ENCODE measurements around the gene MOB3A.

The MOB3A gene

DNA sequence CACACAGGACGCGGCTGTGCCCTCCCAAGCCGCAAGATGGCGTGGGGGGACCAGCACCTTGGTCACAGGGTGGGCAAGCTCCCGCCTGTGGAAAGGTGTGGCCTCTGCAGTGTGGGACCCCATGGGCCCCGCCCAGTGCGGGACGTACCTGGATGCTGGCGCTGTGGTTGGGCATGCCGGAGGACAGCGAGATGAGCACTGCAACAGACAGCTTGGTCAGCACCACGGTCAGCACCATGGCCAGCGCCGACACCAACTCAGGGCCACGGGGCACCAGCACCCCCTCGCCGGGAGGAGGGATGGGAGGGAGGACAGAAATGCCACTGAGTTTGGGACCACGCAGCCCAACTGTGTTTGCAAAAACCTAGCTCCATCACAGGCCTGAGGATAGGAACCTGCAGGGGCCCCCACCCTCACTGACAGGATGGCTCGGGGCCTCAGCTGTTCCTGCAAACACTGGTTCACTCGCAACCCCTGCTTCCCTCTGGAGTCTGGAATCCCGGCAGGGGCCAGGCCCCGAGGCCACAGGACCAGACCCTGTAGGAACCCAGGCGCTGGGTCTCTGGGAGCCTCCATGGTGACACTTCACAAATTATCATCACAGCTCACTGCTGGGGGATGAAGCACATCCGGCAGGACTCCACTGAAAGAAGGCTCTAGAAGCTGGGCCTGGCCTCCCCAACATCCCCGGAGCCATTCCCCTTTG, 27.7 kb upstream of the MOB3A start:
- DNase-seq, result no peak

DNA sequence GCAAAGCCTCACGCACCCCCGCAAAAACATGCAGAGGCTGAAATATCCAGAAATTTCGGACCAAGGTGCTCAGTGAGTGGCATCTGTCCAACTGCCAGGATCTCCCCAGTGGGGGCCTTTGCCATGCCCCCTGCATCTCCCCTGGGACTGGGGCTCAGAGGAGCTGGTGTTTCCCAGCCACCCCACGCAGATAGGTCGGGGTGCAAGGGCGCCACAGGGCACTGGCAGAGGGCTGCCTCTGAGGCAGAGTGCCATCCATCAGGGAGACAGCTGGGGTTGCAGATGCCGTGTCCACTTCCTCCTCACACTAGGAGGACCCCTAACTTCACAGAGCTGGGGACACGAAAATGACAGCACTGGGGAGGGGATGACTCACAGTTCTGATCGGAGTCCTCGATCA, 26.9 kb upstream of the MOB3A start:
- no peak for DNase-seq

DNA sequence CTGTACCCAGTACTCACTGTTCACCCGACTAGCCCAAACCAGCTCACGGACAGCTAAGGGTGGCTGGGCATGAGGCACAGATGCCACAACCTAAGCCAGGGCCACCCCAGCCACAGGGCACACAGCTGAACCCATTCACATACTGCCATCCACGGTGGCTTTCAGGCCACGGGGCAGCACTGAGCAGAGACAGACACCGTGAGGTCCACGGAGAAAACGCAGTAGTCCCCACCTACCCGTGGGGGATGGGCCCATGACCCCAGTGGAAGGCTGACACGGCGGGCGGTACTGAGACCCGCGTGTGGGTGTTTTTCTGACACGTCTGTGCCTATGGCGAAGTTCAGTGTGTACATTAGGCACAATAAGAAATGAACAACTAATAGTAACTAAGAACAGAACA, 26.1 kb upstream of the MOB3A start:
- no peak for DNase-seq

DNA sequence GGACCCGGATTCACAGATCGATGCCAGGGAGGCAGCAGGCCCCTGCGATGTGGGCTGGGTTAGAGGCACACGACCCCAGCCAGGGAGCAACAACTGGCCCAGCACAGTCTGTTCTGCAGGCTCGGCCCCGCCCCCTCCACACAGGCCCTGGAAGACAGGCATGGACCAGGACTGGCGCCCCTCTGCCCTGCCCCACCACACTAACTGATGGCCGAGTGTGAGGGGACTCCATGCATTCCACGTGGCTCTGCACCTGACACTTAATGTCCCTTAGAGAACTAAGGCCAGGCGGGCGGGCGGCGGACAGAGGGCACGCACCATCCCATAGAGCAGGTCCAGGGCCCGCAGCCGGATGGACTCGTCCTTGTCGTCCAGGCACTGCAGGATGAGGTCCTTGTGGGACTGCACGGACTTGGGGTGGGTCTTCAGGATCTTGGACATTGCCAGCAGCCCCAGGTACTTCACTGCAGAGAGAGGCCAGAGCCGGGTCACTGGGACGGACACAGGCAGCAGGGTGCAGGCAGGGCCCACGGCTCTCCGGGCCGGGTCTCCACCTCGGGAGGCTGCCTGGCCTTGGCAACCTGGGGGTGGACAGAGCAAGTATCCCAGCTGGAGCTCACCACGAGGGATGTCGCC, 25.4 kb upstream of the MOB3A start:
- DNase-seq, result no peak

DNA sequence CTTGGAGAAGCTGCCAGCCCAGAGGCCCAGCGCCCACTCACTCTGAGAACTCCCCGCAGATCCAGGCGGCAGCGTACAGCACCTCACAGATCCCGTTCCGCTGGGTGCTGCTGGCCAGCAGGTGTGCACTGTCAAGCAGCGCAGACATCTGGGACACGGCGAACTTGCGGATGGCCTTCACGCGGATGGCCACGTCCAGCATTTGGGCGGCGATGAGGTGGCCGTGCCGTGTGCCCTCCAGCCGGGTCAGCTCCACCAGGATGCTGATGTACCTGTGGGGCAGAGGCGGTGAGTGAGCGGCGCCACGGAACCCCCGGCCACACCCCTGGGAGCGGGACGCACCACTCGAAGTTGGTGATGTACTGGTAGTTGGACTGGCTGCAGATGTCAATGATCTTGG, 24.7 kb upstream of the MOB3A start:
- DNase-seq, result no peak

DNA sequence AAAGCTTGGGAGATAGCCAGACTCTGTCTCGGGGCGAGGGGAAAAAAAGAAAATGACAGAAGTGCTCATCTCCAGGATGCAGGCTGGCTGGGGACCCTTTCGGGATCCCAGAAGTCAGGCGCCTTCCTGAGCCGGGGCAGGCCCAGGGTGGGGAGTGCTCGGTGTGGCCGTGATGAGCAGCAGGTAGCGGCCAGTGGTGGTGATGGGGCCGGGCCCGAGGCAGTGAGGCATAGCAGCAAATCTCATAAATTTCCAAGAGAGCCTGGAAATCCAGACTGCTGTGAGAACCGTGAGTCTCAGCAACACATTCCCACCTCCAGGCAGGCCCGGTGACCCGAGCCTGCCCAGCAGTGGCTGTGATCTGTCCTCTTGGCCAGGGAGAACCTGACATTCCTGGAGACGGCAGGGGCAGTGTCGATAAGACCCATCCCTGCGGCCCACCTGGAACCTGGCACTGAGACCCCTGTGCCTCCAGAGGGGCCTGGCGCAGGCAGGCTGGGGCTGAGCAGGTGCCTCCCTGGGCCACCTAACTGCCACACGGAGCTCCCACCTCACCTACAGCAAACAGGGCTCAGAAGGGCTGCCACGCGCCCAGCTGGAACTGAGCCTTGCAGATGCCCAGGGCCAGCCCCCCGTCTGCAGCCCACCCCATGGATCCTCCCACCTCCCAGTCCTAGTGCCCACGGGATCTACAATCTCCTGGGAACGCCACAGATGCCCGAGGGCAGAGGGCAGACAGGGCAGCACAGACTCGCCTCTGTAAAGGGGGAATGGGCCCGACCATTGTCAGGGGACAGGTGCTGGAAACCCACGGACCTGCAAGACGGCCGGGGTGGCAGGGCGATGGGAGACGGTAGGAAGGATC, 24.0 kb upstream of the MOB3A start:
- no peak for DNase-seq

DNA sequence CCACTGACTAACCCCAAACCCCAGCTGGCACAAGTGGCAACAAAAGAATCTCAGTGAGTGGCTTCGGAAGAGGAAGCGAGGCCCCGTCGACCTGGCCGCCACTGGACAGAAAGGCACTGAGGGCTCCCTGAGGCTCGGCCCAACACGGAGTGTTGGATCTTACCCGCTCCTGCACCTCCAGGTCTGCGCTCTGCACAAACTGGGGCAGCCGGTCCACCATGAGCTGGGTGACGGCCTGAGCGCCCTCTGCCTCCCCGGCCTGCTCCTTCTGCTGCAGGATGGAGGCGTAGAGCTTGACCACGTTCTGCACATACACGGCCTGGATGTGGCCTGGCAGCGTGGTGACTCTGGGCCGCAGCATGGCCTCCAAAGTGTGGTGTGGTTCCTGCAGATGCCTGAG, 22.3 kb upstream of the MOB3A start:
- DNase-seq, result no peak

DNA sequence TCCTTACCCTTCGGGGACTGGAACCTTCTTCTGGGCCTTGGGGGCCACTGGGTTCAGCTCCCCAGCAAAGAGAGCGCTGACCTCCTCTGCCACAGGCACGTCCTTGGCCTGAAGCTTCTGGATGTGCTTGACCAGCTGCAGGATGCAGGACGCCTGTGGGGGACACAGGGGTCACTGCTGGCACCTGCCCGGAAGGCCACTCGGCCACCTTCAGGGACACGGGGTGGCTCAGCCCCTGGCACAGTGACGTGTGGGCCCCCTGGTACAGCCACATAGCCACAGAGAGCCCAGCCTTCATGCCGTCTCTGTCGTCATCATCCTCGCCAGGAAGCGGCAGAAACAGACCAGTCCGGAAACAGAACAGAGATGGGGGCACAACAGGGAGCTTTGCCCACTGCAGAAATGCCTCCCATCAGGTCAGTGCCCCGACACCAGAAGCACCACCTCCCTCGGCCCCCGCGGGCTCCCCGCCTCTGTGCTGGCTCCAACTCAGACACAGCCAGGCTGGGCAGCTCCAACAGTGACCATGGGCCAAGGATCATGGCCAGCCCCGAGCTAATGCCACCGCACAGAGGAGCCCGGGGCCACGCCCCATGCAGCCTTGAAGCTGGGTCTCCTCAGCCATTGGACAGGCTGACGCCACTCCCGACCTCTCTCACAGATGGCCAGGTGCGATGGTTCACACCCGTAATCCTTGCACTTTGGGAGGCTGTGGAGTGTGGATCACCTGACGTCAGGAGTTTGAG, 21.3 kb upstream of the MOB3A start:
- no peak for DNase-seq

DNA sequence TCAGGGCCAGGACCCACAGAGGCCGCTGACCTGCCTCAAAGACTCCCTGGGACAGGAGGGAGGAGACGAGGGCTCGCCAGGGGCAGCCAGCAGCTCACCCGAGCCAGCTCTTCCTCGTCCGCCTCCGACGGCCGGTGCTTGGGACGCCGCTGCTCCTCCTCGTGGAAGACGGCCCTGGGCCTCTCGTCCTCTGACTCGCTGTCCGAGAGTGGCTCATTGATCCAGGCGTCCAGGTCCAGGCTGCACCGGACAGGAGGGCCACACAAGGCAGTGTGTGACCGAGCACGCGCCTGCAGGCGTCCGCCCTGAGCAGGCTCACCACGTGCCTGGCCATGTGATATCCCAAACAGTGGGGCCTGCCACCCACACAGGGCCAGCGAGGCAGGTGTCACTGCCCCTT, 20.4 kb upstream of the MOB3A start:
- DNase-seq, result no peak

DNA sequence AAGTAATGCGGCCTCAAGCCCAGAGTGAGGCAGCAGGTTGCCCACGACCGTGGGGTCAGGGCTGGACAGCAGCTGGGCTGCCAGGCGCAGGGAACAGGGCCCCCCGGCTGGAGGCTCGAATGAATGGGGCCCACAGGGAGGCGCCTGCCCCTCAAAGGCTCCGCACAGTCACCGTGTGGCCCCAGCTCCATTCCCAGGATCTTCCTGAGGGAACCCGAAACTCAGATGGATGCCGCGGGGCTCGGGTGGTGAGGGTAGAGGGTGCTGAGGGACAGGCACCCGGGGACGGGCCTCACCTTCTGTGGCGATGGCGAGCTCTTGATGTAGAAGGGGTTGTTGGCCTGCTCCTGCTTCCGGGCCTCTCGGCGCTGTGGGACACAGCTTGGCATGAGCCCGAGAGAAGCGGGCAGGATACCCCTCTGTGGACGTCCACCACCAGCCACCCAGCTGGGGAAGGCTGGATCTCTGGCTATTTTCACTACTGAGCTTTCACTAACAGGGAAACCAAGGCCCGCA, 19.8 kb upstream of the MOB3A start:
- DNase-seq, result no peak

DNA sequence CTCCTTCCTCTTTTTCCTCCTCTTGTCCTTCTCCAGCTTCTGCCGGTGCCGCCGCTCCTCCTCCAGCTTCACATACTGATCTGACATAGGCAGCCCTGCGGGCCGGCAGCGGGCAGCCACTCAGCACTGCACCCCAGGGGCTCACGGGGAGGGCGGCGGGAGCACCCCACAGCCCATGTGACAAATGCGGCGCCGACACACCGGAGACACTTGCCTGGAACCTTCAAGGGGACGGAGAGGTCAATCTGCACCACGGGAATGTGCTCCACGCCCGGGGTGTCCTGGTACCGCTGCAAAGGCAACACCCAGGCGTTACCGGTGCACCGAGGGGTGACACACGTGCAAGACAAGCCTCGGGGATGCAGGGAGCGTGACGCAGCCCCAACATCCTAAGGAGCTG, 19.2 kb upstream of the MOB3A start:
- DNase-seq, result no peak

DNA sequence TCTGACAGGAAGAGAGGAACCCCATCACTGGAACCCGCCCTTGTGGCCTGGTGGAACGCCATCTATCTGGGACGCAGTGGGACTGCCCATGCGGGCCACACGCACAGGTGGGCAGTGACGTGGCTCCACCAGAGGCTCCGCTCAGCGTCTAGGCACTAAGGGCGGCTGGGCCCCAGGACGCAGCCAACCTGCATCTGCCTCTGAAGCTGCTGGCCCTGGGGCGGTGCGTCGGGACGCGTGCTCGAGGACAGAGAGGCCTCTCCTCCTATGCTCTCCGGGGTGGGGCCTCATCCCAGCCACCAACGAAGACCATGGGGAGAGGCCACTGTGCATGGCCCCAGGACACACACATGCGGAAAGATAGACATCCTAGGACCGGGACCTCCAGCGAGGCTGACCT, 18.7 kb upstream of the MOB3A start:
- no peak for DNase-seq

DNA sequence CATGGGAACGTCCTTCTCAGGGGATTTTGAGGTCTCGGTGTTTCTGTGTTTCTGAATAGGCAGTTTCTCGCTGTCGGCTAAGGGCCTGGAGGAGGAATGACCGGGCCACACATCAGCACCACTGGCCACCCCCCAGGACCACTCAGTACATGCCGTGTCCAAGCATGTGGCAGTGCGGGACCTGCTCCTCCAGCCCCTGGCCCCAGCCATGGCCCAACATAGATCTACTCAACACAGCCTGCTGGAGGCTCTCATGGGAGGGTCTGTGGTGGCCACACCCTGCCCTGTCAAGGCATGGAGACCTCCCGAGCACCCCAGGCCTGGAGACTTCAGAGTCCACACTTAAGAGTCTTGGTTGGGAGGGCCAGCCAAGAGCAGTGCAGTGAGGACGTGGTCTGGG, 18.1 kb upstream of the MOB3A start:
- DNase-seq, result no peak

DNA sequence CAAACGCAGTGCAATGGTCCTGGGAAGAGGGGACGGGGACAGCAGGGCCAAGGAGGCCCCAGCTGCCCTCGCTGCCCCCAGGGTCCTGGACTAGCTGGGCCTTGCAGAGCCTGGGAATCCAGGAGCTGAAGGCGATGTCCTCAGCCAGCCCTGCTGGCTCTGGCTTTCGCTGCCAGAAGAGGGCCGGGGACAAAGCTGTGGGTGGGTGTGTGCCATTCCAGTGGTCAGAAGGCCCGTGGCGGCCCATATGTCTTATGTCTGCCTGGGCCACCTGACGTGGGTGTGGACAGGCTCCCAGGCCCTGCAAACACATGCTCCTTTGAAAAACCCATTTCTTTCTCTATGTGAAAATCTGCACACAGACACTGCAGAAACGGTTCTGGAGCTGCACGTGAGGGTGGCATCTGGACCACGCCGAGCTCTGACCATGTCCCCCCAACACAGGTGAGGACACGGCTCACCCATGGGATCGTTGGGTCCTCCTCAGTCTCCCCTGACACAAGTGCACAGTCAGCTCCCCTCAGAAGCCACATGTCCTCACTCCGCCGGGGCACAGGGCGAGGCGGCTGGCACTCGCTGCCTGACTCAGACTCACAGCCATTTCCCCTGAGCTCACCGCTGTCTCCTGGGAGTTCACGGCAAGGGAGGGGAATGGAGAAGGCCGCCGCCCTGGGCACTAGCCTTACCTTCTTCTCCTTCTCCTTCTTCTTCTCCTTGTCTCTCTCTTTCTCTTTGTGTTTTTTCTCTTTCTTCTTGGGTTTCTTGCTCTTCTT, 17.5 kb upstream of the MOB3A start:
- no peak for DNase-seq

DNA sequence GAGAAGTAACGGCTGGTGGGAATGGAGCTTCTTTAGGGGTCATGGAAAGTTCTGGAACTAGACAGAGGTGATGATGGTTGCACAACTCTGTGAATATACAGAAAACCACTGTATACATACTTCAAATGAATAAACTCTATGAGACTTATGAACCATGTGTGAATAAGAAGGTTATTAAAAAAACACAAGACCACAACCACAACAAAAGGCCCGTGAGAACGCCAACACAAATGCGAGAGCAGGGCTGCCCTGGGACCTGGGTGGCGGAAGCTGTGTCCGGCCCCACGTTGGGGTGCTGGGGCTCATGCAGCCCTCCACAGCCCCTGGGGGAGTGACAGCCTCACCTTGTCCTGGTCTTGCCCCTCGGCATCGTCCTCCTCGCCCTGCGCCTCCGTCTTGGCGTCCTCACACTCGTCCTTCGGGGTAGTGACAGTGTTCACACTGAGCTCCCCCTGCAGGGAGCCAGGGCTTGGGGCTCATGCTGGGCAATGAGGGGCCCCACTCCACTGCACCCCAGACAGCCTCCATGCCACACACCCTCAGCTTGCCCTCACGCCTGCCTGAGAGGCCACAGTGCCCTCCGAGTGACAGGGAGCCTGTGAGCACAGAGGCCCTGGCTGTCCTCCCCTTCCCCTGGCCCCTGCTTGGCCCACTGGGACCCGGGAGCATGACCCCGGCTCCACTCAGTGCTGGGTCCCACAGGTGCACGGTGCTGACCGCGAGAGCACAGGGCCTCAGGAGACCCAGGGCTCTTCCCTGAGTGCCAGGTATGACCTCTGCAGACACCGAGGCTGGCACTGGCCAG, 16.6 kb upstream of the MOB3A start:
- DNase-seq, result no peak

DNA sequence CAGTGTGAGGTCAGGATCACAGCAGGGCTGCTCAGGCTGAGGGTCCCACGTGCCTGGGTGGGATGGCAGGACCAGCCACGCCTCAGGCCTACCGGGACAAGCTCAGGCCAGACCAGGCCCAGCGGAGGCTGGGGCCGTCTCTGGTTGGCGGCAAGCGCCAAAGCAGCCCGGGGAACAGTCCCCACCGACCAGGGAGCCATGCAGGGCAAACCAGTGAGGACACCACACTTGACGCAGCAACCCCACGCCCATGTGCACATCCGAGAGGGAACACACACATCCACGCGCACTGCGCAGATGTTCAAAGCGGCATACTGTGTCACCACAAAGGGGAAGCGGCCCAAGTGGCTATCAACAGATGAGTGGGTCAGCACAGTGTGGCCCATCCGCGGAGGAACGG, 15.8 kb upstream of the MOB3A start:
- DNase-seq, result no peak

DNA sequence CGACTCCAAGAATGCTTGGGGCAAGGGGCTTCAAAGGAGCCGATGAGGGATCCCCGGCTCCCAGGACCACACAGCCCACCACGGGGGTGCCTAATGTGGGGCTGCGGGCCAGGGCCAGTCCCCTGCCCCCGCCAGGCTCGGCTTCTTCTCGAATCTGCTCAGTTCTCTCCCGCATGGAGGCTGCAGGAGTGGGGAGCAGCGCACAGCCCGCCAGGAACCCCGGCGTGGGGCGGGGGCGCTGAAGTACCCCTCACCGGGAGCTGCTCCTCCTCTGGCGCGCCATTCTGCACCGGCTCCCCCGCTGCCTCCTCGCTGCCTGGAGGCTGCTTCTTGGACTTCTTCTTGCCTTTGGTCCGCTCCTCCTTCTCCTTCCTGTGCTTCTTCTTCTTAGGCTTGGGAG, 15.3 kb upstream of the MOB3A start:
- no peak for DNase-seq

DNA sequence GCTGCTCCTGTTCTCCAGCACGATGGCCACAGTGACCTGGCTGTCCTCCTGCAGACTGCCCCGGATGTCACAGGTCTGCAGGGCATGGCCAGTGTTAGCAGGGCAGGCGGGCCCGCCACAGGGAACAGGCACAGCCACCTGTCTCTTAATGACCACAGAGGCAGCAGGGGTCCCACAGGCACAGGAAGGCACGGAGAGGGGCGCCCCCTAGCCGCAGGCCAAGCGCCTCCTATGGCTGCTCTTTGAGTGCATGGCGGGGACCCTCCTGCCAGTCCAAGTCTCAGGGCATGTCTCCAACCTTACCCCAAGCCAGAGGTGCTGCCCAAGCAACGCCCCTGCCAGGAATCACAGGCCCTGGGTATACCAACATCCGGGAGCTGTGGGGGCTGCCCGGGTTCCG, 14.7 kb upstream of the MOB3A start:
- DNase-seq, result no peak

DNA sequence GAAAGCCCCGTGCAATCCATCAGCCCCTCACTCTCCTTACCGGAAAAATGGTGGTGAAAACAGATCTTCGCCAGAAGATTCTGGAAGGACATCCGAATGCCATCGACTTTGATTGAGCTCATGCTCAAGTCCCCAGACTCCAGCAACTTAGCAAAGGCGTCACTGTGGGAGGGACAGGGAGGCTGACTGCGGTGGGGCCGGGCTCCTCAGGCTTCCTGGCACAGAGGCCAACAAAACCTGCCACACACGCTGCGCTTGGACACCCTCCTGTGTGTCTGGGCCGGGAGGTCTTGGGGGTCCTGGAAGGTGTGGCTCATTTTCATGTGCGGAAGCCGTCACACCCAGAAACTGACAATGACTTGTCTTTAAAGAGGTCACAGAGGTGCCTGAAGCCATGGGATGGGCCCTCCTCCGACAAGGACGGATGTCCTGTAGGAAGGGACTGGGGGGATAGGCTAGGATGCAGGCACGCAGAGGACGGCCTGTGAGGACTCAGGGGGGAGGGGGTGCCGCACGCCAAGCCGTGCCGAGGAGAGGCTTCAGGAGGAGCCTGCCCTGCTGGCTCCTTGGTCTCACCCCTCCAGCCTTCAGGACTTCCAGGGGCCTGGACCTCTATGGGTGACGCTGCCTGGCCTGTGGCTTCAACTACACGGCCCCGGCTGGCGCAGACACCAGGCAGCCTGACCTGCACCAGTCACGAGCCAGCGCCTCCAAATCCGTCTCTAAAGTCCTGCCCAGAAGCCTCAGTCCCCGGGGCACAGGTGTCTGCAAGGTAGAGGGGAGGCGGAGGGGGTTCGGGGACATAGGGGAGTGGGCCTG, 13.1 kb upstream of the MOB3A start:
- DNase-seq, result no peak

DNA sequence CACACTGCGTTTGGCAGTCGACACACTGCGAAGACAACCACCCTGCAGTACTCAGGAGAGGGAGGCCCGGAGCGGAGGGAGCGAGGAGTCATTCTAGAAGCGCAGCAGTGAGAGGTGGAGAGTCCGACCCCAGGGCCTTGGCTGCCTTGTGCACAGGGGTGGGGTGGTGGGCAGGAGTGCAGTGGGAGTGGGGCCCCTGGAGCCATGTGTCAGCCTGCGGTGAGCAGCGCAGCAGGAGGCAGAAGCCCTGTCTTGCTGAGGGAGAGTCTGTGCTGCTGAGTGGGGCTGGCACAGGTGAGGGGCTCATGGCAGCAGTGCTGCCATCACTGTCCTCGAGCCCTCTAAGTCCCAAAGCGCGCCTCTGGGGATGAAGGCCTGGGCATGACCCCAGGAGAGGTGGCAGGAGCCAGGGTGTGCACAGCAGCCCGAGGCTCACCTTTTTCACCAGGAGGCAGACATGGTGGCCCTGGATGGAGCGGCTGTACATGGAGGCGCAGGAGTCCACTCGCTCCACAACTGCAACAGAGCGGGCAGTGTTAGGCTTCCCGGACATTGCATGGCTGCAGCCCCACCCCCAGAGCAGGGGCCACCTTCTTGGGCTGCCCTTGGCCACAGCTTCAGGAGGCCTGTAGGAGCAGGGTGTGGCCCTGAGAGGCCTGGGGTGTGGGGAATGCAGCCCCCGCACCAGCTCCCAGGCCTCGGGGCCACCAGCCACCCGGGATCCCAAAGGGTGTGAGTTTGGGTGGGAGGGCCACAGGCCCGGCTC, 12.3 kb upstream of the MOB3A start:
- DNase-seq, result no peak

Data from inflammatory macrophage treated with lipopolysaccharide for 1 hour (primary cell).